Metanephros (tissue), 2 donors: Measurements from ENCODE around the gene RNF44. TPM values are rescaled to one million over a fixed set of nuclear protein-coding genes. Genes with fewer than 3 reads are reported as not detected.

Experiments
- small RNA-seq: library from RNA; depleted of rRNA; stranded (forward); fragments of <200 nt; gene quantifications from one replicate; pipeline ENCODE3, GENCODE V24; 2014; ENCODE audit warnings: low replicate concordance
- total RNA-seq: library from RNA; depleted of rRNA; stranded (reverse); fragments of >200 nt; gene quantifications from one replicate; pipeline ENCODE4 v1.2.3, GENCODE V29; 2014

Gene RNF44
- 27.0 TPM for total RNA-seq

DNA sequence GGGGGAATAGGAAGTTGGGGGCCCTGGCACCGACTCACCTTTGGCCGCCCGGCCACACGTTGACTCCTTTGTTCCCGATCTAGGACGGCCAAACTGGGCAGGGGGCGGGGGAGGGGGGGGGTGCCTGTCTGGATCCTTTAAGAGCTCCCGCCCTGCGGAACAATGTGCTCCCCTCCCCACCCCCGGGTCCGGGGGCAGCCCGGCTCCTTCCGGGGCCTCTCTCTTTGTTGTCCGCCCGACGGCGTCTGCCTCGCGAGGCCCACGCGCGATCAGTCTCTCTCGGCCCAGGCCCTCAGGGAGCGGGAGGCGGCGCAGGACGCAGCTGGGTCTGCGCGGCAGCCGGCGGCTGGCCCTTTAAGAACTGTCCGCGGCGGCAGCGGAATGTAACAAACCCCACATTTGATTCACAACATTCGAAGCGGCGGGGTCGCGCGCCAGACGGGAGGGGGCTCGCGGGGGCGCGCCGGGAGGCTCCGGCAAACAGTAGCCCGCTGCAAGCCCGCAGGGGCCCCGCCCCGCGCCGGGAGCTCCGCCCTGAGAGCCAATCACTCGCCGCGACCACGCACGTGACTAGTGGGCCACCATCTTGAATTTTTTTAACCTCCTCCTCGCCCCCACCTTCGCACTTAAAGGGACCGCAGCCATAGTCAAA, at the start of gene RNF44:
Gene RNF44, minus strand, starts transcription at position 501 of the 652 bp plus-strand sequence. CDS start 4,930 bp downstream, outside the sequence.

DNA sequence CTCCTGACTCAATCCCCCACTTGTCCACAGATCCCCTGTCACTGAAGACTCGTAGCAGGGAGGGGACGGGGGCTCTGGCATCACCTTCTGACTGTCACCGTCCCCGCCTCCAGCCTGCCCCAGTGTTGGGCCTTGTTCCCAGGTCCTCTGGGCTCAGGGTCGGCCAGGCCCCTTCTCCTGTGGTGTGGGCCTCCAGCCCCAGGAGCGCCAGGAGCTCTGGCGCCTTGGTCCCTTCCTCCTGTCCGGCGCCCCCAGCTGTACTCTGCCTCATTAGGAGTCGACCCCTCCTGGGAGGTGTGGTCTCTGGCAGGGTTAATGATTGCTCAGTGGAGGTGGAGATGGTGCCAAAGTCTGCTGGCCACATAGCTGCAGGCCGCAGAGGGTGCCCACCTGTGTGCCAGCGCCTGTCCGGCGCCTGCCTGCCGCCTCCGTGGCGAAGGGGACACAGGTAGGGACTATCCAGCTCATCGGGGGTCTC, 11.8 kb upstream of the RNF44 start, which contains the start of gene CDHR2:
Gene CDHR2, plus strand, starts transcription at position 376 of the 478 bp plus-strand sequence. CDS start 16,011 bp downstream, outside the sequence.

Small RNAs within 50 kb of the gene (small RNA-seq; reads per million reads assigned to genes)
- gene RF00019 (not detected), gene RN7SL684P (not detected)

Other genes with a start within 250 kb of the RNF44 start
- 75.4 TPM for gene KIAA1191, start 175.6 kb downstream of the RNF44 start, total RNA-seq
- 11.7 TPM for gene ARL10, start 171.9 kb downstream of the RNF44 start, total RNA-seq
- gene NOP16, start 148.8 kb downstream of the RNF44 start, total RNA-seq = 5.2 TPM
- 138 TPM for gene HIGD2A, start 148.7 kb downstream of the RNF44 start, total RNA-seq
- gene CLTB, start 120.9 kb downstream of the RNF44 start, total RNA-seq = 40.9 TPM
- 33.2 TPM for gene FAF2, start 89.0 kb downstream of the RNF44 start, total RNA-seq
- 10.1 TPM for gene CDHR2, start 11.9 kb upstream of the RNF44 start, total RNA-seq
- gene GPRIN1, start 72.8 kb upstream of the RNF44 start, total RNA-seq = 0.93 TPM
- 0.12 TPM for gene SNCB, start 93.1 kb upstream of the RNF44 start, total RNA-seq
- not detected for gene EIF4E1B, start 93.3 kb upstream of the RNF44 start, total RNA-seq
- gene TSPAN17, start 110.1 kb upstream of the RNF44 start, total RNA-seq = 21.5 TPM